Measurements from ENCODE around the gene TENT4A.

Gene TENT4A

DNA sequence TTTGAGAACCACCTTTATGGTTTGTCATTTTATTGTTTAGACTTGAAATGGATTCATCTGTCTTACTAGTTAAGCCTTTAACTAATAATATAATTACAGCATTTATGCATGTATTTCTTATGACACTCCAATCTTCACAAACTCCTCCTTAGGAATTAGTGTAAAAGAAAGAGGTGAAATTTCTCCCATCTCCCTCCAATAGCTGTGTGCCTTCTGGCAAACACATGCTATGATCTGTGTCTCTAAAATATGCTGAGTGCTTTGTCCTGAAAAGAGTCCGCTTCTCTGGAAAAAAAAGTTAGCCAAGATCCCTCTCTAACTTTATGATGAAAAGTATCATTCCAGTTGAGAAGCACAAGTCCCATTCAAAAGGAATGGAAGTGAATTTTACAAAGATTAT lies 13.9 kb upstream of the TENT4A start:
- Histone ChIP-seq H3K9ac (ENCODE audit: low read depth in 1 of 2, low read length in 2 of 2) (no peak overlapping the region), H3K27ac (ENCODE audit: low read depth in 2 of 2, low read length in 2 of 2) (no peak overlapping the region), H3K4me3 (ENCODE audit: low read length in 2 of 2) (no peak overlapping the region), H3K9me3 (ENCODE audit: control insufficient read depth in 2 of 2, low read length in 2 of 2) (no peaks in the 10 kb centered on the region), H3K4me1 (ENCODE audit: control insufficient read depth in 2 of 2, insufficient read depth in 2 of 2, low read length in 2 of 2) (peaks cover 0 to 2% of the 10 kb centered on the region in 2 donors), H3K36me3 (ENCODE audit: control insufficient read depth in 2 of 2, insufficient read depth in 2 of 2, low read length in 2 of 2) (no peaks in the 10 kb centered on the region), H3K27me3 (ENCODE audit: control insufficient read depth in 2 of 2, insufficient read depth in 2 of 2, low read length in 2 of 2) (peaks cover 0 to 2% of the 10 kb centered on the region in 2 donors)

DNA sequence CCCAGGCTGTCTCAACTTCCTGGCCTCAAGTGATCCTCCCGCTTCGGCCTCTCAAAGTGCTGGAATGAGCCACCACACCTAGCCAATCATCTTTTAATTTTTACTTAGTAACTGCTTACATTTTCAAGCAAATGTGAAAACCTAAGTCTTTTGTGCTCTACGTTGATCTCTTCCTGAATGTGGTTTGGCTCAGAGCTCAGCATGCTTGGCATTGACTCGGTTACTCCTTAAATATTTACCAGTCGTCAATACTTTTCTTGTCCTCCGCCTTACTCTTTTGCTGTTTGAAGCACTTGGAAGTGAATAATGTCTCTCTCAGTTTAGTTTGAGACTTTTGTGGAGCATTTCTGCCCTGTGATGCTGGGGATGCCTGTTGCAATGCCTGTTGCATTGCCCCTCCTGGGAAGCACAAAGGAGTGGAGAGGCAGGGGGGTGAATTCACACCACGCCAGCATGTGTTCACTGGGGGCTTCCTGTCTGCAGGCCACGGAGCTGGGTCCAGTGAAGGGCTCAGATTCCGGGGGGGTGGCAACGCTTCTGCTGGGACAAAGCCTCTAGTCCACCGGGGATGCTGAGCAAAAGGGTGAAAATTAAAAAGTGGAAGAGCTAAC lies 13.1 kb upstream of the TENT4A start:
- Histone ChIP-seq H3K36me3 (ENCODE audit: control insufficient read depth in 2 of 2, insufficient read depth in 2 of 2, low read length in 2 of 2) (no peaks in the 10 kb centered on the region), H3K27ac (ENCODE audit: low read depth in 2 of 2, low read length in 2 of 2) (no peak overlapping the region), H3K4me3 (ENCODE audit: low read length in 2 of 2) (no peak overlapping the region), H3K9me3 (ENCODE audit: control insufficient read depth in 2 of 2, low read length in 2 of 2) (no peaks in the 10 kb centered on the region), H3K27me3 (ENCODE audit: control insufficient read depth in 2 of 2, insufficient read depth in 2 of 2, low read length in 2 of 2) (peaks cover 0 to 2% of the 10 kb centered on the region in 2 donors), H3K9ac (ENCODE audit: low read depth in 1 of 2, low read length in 2 of 2) (no peak overlapping the region), H3K4me1 (ENCODE audit: control insufficient read depth in 2 of 2, insufficient read depth in 2 of 2, low read length in 2 of 2) (peaks cover 0 to 2% of the 10 kb centered on the region in 2 donors)

DNA sequence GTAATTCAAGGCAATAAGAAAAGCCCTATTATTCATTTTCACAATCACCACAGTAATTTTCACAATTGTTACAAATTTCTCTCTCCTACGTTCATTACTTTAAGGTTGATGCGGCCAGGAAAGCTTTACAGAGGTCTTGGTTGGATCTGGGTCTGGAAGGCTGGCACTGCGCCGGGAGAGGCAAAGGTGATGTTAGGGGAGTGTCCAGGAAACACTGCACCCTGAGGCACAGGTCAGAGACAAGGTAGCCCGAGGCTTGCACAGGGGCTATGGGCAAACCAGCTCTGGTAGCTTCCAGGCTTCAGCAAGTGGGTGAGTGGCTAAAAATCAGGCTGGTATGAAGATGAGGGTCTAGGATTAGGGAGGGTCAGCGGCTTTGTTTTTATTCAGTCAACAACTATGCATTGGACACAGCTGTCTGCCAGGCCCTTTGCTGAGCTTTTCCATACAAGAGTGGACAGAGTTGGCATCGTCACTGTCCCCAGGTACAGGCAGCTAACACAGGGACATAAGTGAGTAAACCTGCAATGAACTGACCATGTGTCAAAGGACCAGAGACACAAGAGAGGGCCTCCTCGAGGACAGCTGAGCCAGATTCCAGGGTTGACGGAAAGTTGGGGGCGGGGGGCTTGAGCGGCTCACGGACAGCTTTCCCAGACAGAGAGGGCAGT lies 12.4 kb upstream of the TENT4A start:
- Histone ChIP-seq H3K9me3 (ENCODE audit: control insufficient read depth in 2 of 2, low read length in 2 of 2) (no peaks in the 10 kb centered on the region), H3K4me1 (ENCODE audit: control insufficient read depth in 2 of 2, insufficient read depth in 2 of 2, low read length in 2 of 2) (peaks cover 0 to 2% of the 10 kb centered on the region in 2 donors), H3K4me3 (ENCODE audit: low read length in 2 of 2) (no peak overlapping the region), H3K36me3 (ENCODE audit: control insufficient read depth in 2 of 2, insufficient read depth in 2 of 2, low read length in 2 of 2) (no peaks in the 10 kb centered on the region), H3K9ac (ENCODE audit: low read depth in 1 of 2, low read length in 2 of 2) (no peak overlapping the region), H3K27me3 (ENCODE audit: control insufficient read depth in 2 of 2, insufficient read depth in 2 of 2, low read length in 2 of 2) (peaks cover 0 to 2% of the 10 kb centered on the region in 2 donors), H3K27ac (ENCODE audit: low read depth in 2 of 2, low read length in 2 of 2) (no peak overlapping the region)

DNA sequence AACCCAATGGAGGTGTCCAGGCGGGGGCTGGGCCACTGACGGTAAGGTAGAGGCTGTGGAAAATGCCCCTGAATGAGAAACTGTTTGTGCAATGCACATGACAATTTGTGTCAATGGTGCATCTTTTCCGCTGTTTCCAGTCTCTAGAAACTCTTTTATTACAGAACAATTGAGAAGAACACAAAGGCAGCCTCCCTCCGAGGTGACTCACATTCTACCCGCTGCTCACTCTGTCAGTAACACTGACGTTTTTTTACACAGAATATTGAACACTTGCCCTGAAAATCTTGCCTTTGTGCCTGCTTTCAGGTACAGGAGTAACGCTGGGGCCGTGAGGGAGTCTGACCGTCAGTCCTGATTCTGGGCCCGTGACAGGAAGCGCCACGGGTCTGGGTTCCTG lies 11.7 kb upstream of the TENT4A start:
- Histone ChIP-seq H3K4me3 (ENCODE audit: low read length in 2 of 2) (no peak overlapping the region), H3K9ac (ENCODE audit: low read depth in 1 of 2, low read length in 2 of 2) (no peak overlapping the region), H3K36me3 (ENCODE audit: control insufficient read depth in 2 of 2, insufficient read depth in 2 of 2, low read length in 2 of 2) (no peaks in the 10 kb centered on the region), H3K4me1 (ENCODE audit: control insufficient read depth in 2 of 2, insufficient read depth in 2 of 2, low read length in 2 of 2) (peaks cover 0 to 2% of the 10 kb centered on the region in 2 donors), H3K27ac (ENCODE audit: low read depth in 2 of 2, low read length in 2 of 2) (no peak overlapping the region), H3K9me3 (ENCODE audit: control insufficient read depth in 2 of 2, low read length in 2 of 2) (no peaks in the 10 kb centered on the region), H3K27me3 (ENCODE audit: control insufficient read depth in 2 of 2, insufficient read depth in 2 of 2, low read length in 2 of 2) (peaks cover 0 to 2% of the 10 kb centered on the region in 2 donors)

DNA sequence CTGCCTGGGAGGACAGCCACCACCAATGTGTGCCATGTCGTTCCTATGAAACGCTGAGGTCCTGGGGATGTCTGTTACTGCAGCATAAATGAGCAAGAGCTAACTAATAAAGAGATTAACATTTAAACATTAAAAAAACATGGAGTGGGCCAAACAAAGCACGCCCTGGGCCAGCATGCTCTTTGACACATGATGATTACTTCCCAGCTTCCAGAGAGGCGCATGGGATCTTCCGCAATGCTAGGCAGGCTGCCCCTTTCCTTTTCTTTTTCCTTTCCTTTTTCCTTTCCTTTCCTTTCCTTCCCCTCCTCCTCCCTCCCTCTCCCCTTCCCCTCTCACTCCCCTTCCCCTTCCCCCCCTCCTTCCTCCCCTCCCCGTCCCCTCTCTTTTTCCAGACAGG lies 10.6 kb upstream of the TENT4A start:
- H3K27ac ChIP-seq (ENCODE audit: low read depth in 2 of 2, low read length in 2 of 2): no peak overlapping the region
- H3K9ac ChIP-seq (ENCODE audit: low read depth in 1 of 2, low read length in 2 of 2): no peak overlapping the region
- H3K4me3 ChIP-seq (ENCODE audit: low read length in 2 of 2): no peak overlapping the region
- peaks cover 0 to 2% of the 10 kb centered on the region in 2 donors for H3K27me3 ChIP-seq (ENCODE audit: control insufficient read depth in 2 of 2, insufficient read depth in 2 of 2, low read length in 2 of 2)
- H3K9me3 ChIP-seq (ENCODE audit: control insufficient read depth in 2 of 2, low read length in 2 of 2): no peaks in the 10 kb centered on the region
- no peaks in the 10 kb centered on the region for H3K36me3 ChIP-seq (ENCODE audit: control insufficient read depth in 2 of 2, insufficient read depth in 2 of 2, low read length in 2 of 2)
- peaks cover 0 to 2% of the 10 kb centered on the region in 2 donors for H3K4me1 ChIP-seq (ENCODE audit: control insufficient read depth in 2 of 2, insufficient read depth in 2 of 2, low read length in 2 of 2)

DNA sequence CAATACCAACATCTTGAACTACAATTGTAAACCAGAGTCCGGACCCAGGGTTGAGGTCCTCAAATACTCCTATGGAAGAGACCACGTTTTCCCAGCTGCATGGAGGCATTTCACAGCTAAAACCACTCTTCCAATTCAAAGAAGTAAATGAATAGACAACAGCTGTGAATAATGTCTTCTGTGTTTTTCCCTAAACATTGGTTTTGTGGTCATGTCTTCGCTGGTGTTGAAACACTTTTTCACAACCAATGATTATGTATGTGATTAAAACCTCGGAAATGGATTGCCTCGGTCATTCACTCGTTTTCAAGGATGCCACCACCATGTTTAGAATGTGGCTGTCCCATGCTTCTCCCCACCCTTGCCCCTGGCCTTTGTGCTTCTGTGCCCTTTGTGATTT lies 9.4 kb upstream of the TENT4A start:
- Histone ChIP-seq H3K4me1 (ENCODE audit: control insufficient read depth in 2 of 2, insufficient read depth in 2 of 2, low read length in 2 of 2) (peaks cover 0 to 2% of the 10 kb centered on the region in 2 donors), H3K4me3 (ENCODE audit: low read length in 2 of 2) (no peak overlapping the region), H3K27ac (ENCODE audit: low read depth in 2 of 2, low read length in 2 of 2) (no peak overlapping the region), H3K27me3 (ENCODE audit: control insufficient read depth in 2 of 2, insufficient read depth in 2 of 2, low read length in 2 of 2) (peaks cover 0 to 2% of the 10 kb centered on the region in 2 donors), H3K9ac (ENCODE audit: low read depth in 1 of 2, low read length in 2 of 2) (no peak overlapping the region), H3K9me3 (ENCODE audit: control insufficient read depth in 2 of 2, low read length in 2 of 2) (no peaks in the 10 kb centered on the region), H3K36me3 (ENCODE audit: control insufficient read depth in 2 of 2, insufficient read depth in 2 of 2, low read length in 2 of 2) (no peaks in the 10 kb centered on the region)

DNA sequence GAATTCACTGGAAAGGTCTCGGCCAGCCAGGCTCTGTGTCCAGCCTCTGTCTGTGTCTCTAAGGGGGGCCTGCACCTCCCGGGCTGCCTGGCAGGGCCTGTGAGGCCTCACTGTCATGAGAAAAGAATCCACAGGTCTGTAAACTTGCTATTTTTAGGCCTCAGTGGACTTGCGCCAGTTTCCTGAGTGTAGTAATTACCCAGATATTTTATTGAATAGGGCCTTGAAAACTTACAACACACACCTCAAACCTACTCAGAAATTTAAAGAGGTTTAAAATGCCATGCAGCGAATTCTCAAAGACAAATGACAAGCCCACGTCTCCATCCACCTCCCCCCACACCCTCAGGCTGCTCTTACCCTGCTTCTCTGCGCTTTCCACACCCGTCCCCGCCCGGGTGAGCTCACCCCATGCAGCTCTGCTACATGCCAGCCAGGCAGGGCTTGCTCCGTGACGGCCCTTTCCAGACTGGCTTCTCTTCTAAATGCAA lies 8.8 kb upstream of the TENT4A start:
- Histone ChIP-seq H3K4me3 (ENCODE audit: low read length in 2 of 2) (no peak overlapping the region), H3K36me3 (ENCODE audit: control insufficient read depth in 2 of 2, insufficient read depth in 2 of 2, low read length in 2 of 2) (no peaks in the 10 kb centered on the region), H3K4me1 (ENCODE audit: control insufficient read depth in 2 of 2, insufficient read depth in 2 of 2, low read length in 2 of 2) (peaks cover 0 to 2% of the 10 kb centered on the region in 2 donors), H3K9ac (ENCODE audit: low read depth in 1 of 2, low read length in 2 of 2) (no peak overlapping the region), H3K9me3 (ENCODE audit: control insufficient read depth in 2 of 2, low read length in 2 of 2) (no peaks in the 10 kb centered on the region), H3K27me3 (ENCODE audit: control insufficient read depth in 2 of 2, insufficient read depth in 2 of 2, low read length in 2 of 2) (peaks cover 0 to 2% of the 10 kb centered on the region in 2 donors), H3K27ac (ENCODE audit: low read depth in 2 of 2, low read length in 2 of 2) (no peak overlapping the region)

DNA sequence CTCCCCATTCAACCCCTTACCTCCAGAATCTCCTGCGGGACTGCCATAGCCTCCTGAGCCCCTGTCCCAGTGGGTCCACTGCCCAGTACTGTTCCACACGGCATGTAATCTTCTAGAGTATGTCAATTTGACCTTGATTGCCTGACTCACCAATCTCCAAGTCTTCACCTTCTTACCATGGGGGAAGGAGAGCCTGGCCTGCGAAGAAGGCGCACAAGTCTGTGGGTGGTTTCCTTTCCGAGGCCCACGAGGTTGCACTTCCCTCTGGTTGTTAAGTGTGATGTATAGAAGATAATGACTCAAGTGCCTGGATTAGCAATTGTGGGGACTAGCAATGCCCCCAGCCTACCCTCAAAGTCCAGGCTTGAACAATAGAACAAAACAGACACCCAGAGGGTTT lies 8.1 kb upstream of the TENT4A start:
- H3K9ac ChIP-seq (ENCODE audit: low read depth in 1 of 2, low read length in 2 of 2): no peak overlapping the region
- no peaks in the 10 kb centered on the region for H3K36me3 ChIP-seq (ENCODE audit: control insufficient read depth in 2 of 2, insufficient read depth in 2 of 2, low read length in 2 of 2)
- H3K4me3 ChIP-seq (ENCODE audit: low read length in 2 of 2): no peak overlapping the region
- H3K9me3 ChIP-seq (ENCODE audit: control insufficient read depth in 2 of 2, low read length in 2 of 2): no peaks in the 10 kb centered on the region
- peaks cover 0 to 2% of the 10 kb centered on the region in 2 donors for H3K27me3 ChIP-seq (ENCODE audit: control insufficient read depth in 2 of 2, insufficient read depth in 2 of 2, low read length in 2 of 2)
- H3K27ac ChIP-seq (ENCODE audit: low read depth in 2 of 2, low read length in 2 of 2): no peak overlapping the region
- peaks cover 0 to 2% of the 10 kb centered on the region in 2 donors for H3K4me1 ChIP-seq (ENCODE audit: control insufficient read depth in 2 of 2, insufficient read depth in 2 of 2, low read length in 2 of 2)

DNA sequence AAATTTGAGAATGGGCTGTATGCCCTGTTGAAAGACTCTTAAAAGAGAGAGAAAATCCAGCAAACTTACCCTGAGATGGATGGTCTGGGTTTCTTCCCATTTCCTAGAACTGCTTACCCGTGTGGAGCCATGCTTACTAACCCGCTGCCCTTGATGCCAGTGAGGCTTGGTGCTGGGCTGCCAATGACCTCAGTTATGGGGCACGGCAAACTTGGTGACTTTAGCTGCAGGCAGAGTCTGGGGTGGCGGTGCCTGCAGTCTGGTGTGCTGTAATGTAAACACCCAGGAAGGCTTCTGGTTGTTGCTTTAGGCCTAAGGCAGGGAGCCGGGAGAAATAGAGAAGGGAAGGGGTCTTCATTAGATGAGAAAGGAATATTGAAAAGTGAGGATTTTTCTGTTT lies 7.3 kb upstream of the TENT4A start:
- Histone ChIP-seq H3K4me3 (ENCODE audit: low read length in 2 of 2) (no peak overlapping the region), H3K27ac (ENCODE audit: low read depth in 2 of 2, low read length in 2 of 2) (no peak overlapping the region), H3K4me1 (ENCODE audit: control insufficient read depth in 2 of 2, insufficient read depth in 2 of 2, low read length in 2 of 2) (no peaks in the 10 kb centered on the region), H3K36me3 (ENCODE audit: control insufficient read depth in 2 of 2, insufficient read depth in 2 of 2, low read length in 2 of 2) (no peaks in the 10 kb centered on the region), H3K27me3 (ENCODE audit: control insufficient read depth in 2 of 2, insufficient read depth in 2 of 2, low read length in 2 of 2) (peaks cover 0 to 4% of the 10 kb centered on the region in 2 donors), H3K9ac (ENCODE audit: low read depth in 1 of 2, low read length in 2 of 2) (no peak overlapping the region), H3K9me3 (ENCODE audit: control insufficient read depth in 2 of 2, low read length in 2 of 2) (no peaks in the 10 kb centered on the region)

DNA sequence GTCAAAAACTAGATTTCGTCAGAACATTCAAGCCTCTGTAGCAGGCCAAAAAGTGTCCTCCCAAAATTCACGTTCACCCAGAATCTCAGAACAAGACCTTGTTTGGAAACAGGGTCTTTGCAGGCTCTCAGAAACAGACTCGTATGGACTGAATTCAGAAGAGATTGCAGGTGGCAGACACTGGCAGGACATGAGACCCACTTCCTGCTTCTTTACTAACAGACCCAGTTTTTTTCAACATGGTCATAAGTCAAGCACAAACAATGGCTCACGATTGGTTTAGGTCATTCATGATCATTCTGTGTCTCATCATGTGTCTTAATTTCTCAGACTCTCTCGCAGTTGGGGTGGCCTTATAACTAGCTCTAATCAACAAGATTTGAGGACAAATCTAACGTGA lies 5.4 kb upstream of the TENT4A start:
- Histone ChIP-seq H3K4me1 (ENCODE audit: control insufficient read depth in 2 of 2, insufficient read depth in 2 of 2, low read length in 2 of 2) (peaks cover 6 to 7% of the 10 kb centered on the region in 2 donors), H3K9ac (ENCODE audit: low read depth in 1 of 2, low read length in 2 of 2) (no peak overlapping the region), H3K36me3 (ENCODE audit: control insufficient read depth in 2 of 2, insufficient read depth in 2 of 2, low read length in 2 of 2) (no peaks in the 10 kb centered on the region), H3K27me3 (ENCODE audit: control insufficient read depth in 2 of 2, insufficient read depth in 2 of 2, low read length in 2 of 2) (peaks cover 0 to 4% of the 10 kb centered on the region in 2 donors), H3K27ac (ENCODE audit: low read depth in 2 of 2, low read length in 2 of 2) (no peak overlapping the region), H3K9me3 (ENCODE audit: control insufficient read depth in 2 of 2, low read length in 2 of 2) (no peaks in the 10 kb centered on the region), H3K4me3 (ENCODE audit: low read length in 2 of 2) (no peak overlapping the region)

Measured in mucosa of rectum (tissue), 2 donors.